ENCODE data around the gene ITPK1.
"Not testable (repeated sequence)": the region's sequence is repeated elsewhere in the genome, so short reads cannot be mapped to it uniquely, and the experiment has no call there.

ITPK1 gene

GRCh38 chr14:93068711-93069110 lies 47.0 kb downstream of the ITPK1 start:
- peak overlapping the region in 1 of 21 experiments; percentile 30 for H3K27ac ChIP-seq
- no peak overlapping the region for H3K4me3 ChIP-seq

GRCh38 chr14:93067088-93067487 lies 48.6 kb downstream of the ITPK1 start:
- no peak overlapping the region for H3K4me3 ChIP-seq
- H3K27ac ChIP-seq: peak overlapping the region in 2 of 21 experiments; percentile 9 to 65

GRCh38 chr14:93065272-93065730 lies 50.4 kb downstream of the ITPK1 start:
- H3K27ac ChIP-seq: peak overlapping the region in 2 of 21 experiments; percentile 37 to 65
- H3K4me3 ChIP-seq: no peak overlapping the region

- H3K27ac ChIP-seq: peak overlapping the region in 2 of 21 experiments; percentile 37 to 65
- no peak overlapping the region for H3K4me3 ChIP-seq
Observed at GRCh38 chr14:93064411-93065271, 51.1 kb downstream of the ITPK1 start.

GRCh38 chr14:93063393-93063792 lies 52.3 kb downstream of the ITPK1 start:
- H3K4me3 ChIP-seq: no peak overlapping the region
- H3K27ac ChIP-seq: peak overlapping the region in 1 of 21 experiments; percentile 7

- no peak overlapping the region for H3K4me3 ChIP-seq
- H3K27ac ChIP-seq: peak overlapping the region in 1 of 21 experiments; percentile 7
Observed at GRCh38 chr14:93062890-93063289, 52.8 kb downstream of the ITPK1 start.

GRCh38 chr14:93062013-93062412 lies 53.7 kb downstream of the ITPK1 start:
- not testable (repeated sequence) for H3K27ac ChIP-seq, H3K4me3 ChIP-seq

GRCh38 chr14:93061380-93062012 lies 54.2 kb downstream of the ITPK1 start:
- no peak overlapping the region for H3K27ac ChIP-seq
- H3K4me3 ChIP-seq: no peak overlapping the region

- H3K27ac ChIP-seq: no peak overlapping the region
- no peak overlapping the region for H3K4me3 ChIP-seq
Observed at GRCh38 chr14:93060841-93061240, 54.9 kb downstream of the ITPK1 start.

- Histone ChIP-seq H3K4me3 (no peak overlapping the region), H3K27ac (no peak overlapping the region)
Observed at GRCh38 chr14:93059917-93060545, 55.7 kb downstream of the ITPK1 start.

GRCh38 chr14:93059260-93059659 lies 56.5 kb downstream of the ITPK1 start:
- no peak overlapping the region for H3K4me3 ChIP-seq
- H3K27ac ChIP-seq: no peak overlapping the region

GRCh38 chr14:93057586-93058280 lies 58.0 kb downstream of the ITPK1 start:
- H3K27ac ChIP-seq: no peak overlapping the region

GRCh38 chr14:93056840-93057585 lies 58.7 kb downstream of the ITPK1 start:
- Histone ChIP-seq H3K4me3 (no peak overlapping the region), H3K27ac (no peak overlapping the region)

More at GRCh38 chr14:93057586-93058280, 58.0 kb downstream of the ITPK1 start:
- no peak overlapping the region for H3K4me3 ChIP-seq

- Histone ChIP-seq H3K4me3 (no peak overlapping the region), H3K27ac (no peak overlapping the region)
Observed at GRCh38 chr14:93056166-93056839, 59.4 kb downstream of the ITPK1 start.

- Histone ChIP-seq H3K4me3 (no peak overlapping the region), H3K27ac (no peak overlapping the region)
Observed at GRCh38 chr14:93055651-93056115, 60.0 kb downstream of the ITPK1 start.

- H3K4me3 ChIP-seq: no peak overlapping the region
- H3K27ac ChIP-seq: no peak overlapping the region
Observed at GRCh38 chr14:93054876-93055275, 60.8 kb downstream of the ITPK1 start.

- Histone ChIP-seq H3K27ac (no peak overlapping the region), H3K4me3 (no peak overlapping the region)
Observed at GRCh38 chr14:93054006-93054405, 61.7 kb downstream of the ITPK1 start.

All from skin epidermis (tissue), 12 donors.